BLaER1 treated with 17β-estradiol and CSF1 and Interleukin-3, amounts not matched to agents 10 nM and 100 nM (cell line): ENCODE results near the gene HS3ST3B1.

Experiments
- H3K27ac ChIP-seq, 11 experiments: shearing (Covaris generic); formaldehyde crosslinking; 2 replicates each; pipeline ENCODE4 v1.8.1; 2022
- H3K27me3 ChIP-seq, 11 experiments: shearing (Covaris generic); formaldehyde crosslinking; 2 replicates each; pipeline ENCODE4 v1.8.1; 2022
- H3K36me3 ChIP-seq, 11 experiments: shearing (Covaris generic); formaldehyde crosslinking; 2 replicates each; pipeline ENCODE4 v1.8.1; 2022
- H3K4me1 ChIP-seq, 10 experiments: shearing (Covaris generic); formaldehyde crosslinking; 2 replicates each; pipeline ENCODE4 v1.8.1; 2022
- H3K4me2 ChIP-seq, 11 experiments: shearing (Covaris generic); formaldehyde crosslinking; 2 replicates each; pipeline ENCODE4 v1.8.1; 2022
- H3K4me3 ChIP-seq, 10 experiments: shearing (Covaris generic); formaldehyde crosslinking; 2 replicates each; pipeline ENCODE4 v1.8.1; 2022
- H3K9ac ChIP-seq, 11 experiments: shearing (Covaris generic); formaldehyde crosslinking; 2 replicates each; pipeline ENCODE4 v1.8.1; 2022
- H3K9me3 ChIP-seq, 11 experiments: shearing (Covaris generic); formaldehyde crosslinking; replicated peaks in 1 of 11; 2 replicates each; pipeline ENCODE4 v1.8.1; 2022
- H4K20me1 ChIP-seq, 11 experiments: shearing (Covaris generic); formaldehyde crosslinking; 2 replicates each; pipeline ENCODE4 v1.8.1; 2022
- Cebpa-rat ChIP-seq, 11 experiments: shearing (Covaris generic); IDR thresholded peaks; 2 replicates each; pipeline ENCODE4 v1.8.1; 2022

Gene HS3ST3B1

DNA sequence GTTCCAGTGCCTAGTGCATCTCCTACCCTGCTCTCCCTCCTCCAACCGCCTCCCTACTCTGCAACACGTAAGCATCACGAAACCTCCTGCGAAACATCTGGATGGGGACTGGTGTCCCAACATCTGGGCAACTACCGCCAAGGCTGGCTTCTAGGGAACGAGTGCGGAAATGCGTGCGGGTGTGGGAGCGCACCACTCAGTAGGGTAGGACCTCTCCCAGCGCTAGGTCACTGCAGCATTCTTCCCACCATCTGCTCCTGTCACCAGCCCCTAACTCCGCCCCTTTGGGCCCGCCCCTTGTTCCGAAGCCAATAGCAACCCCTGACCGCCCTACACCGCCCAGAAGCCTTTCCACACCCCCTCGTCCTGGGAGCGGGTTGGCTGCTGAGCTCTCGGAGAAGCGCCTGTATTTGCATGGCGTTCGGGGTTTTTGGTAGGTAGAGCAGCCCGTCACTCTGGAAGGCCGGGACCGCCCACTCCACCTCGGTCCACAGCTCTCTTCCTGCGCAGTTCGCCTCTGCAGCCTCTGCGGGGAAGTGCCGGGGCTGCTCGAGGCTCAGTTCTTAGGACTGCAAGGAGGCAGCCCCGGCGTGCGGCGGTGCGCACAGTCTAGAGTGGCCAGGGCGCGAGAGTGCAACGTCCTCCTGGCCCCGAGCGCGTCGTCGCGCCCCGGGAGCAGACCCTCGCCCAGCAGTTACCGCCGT, at the start of gene HS3ST3B1:
HS3ST3B1 (plus strand) TSS at position 507 of the 704 bp plus-strand sequence. CDS start 438 bp downstream, outside the sequence.
- TF ChIP-seq Cebpa-rat (IDR thresholded peaks at IDR 0.05): no peak
- Histone ChIP-seq H3K4me1 (peaks cover 36 to 74% (median 71%) of the 10 kb centered on the region in 10 experiments), H3K9ac (peak within 1 kb of the TSS; percentile 80 to 99 (median 96)), H3K4me3 (peak within 1 kb of the TSS; percentile 75 to 99 (median 93)), H3K4me2 (peak within 1 kb of the TSS; percentile 91 to 98 (median 97)), H3K27me3 (peaks cover 0 to 49% (median 0%) of the 10 kb centered on the region in 11 experiments; a peak in 9 of 22 replicates), H4K20me1 (peaks cover 0 to 45% (median 36%) of the 10 kb centered on the region in 11 experiments; a peak in 19 of 22 replicates), H3K36me3 (peaks cover 0 to 15% (median 0%) of the 10 kb centered on the region in 11 experiments; a peak in 6 of 22 replicates), H3K9me3 (no peaks in the 10 kb centered on the region), H3K27ac (peak within 1 kb of the TSS; percentile 52 to 98 (median 93); a peak in 21 of 22 replicates)

DNA sequence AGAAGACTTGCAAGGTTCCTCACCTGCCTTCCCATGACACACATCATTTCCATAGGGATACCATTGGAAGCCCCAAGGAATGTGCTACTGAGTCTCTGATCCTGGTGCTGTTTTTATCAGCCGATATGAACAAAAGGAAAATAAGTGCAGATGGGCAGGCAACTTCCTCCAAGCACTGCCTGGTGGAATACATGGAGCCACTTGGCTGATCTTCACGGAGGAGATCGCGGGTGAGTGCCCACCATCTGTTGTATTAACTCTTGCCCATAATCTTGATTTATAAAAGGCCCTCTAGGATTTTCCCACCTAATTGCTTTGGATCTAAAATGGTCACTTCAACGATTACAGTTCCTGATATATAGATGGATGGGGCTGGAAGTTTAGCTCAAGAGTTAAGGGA, 39.5 kb upstream of the HS3ST3B1 start:
- no peaks in the 10 kb centered on the region for H3K27me3 ChIP-seq
- no peaks in the 10 kb centered on the region for H3K4me1 ChIP-seq
- H3K4me2 ChIP-seq: no peak overlapping the region
- peaks cover 0 to 12% (median 4%) of the 10 kb centered on the region in 11 experiments; a peak in 6 of 22 replicates for H3K9me3 ChIP-seq
- no peak for TF ChIP-seq Cebpa-rat (IDR thresholded peaks at IDR 0.05)
- H4K20me1 ChIP-seq: no peaks in the 10 kb centered on the region
- H3K9ac ChIP-seq: no peak overlapping the region
- no peak overlapping the region for H3K27ac ChIP-seq
- H3K4me3 ChIP-seq: no peak overlapping the region
- H3K36me3 ChIP-seq: no peaks in the 10 kb centered on the region

DNA sequence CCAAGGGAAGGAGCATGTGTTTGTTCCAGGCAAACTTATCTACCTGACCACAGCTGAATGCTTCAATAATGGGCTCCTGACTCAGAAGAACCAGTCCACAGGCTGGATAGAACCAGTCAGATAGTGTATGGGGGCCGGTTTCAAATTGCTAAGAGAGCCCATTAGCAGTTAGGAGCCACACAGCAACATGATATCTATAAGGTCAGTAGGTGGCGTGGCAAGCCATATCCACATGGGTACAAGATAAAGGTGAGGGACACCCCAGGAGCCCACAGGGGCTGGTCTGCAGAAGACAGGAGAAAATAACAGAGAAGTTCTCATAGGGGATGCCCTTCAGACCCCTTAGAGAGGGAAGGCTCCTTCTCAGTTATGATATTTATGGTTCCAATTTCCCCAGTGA, 32.6 kb upstream of the HS3ST3B1 start:
- no peaks in the 10 kb centered on the region for H3K36me3 ChIP-seq
- no peaks in the 10 kb centered on the region for H3K27me3 ChIP-seq
- H3K4me3 ChIP-seq: no peak overlapping the region
- H3K9ac ChIP-seq: no peak overlapping the region
- no peak overlapping the region for H3K4me2 ChIP-seq
- H3K4me1 ChIP-seq: no peaks in the 10 kb centered on the region; a peak in 1 of 20 replicates
- H4K20me1 ChIP-seq: no peaks in the 10 kb centered on the region
- TF ChIP-seq Cebpa-rat (IDR thresholded peaks at IDR 0.05): no peak
- H3K9me3 ChIP-seq: peaks cover 0 to 12% (median 0%) of the 10 kb centered on the region in 11 experiments; a peak in 5 of 22 replicates
- no peak overlapping the region for H3K27ac ChIP-seq

DNA sequence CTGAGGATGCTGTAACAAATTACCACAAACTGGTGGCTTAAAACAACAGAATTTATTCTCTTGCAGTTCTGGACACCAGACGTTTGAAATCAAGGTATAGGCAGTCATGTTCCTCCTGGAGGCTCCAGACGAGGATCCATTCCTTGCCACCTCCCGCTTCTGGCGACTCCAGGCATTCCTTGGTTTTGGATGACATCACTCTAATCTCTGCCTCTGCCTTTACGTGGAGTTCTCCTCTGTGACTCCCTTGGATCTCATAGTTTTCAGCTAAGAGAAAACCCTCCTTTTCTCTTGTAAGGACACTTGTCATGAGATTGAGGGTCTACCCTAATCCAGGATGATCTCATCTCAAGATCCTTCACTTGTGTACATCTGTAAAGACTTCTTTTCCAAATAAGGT, 31.4 kb upstream of the HS3ST3B1 start:
- no peak overlapping the region for H3K4me3 ChIP-seq

DNA sequence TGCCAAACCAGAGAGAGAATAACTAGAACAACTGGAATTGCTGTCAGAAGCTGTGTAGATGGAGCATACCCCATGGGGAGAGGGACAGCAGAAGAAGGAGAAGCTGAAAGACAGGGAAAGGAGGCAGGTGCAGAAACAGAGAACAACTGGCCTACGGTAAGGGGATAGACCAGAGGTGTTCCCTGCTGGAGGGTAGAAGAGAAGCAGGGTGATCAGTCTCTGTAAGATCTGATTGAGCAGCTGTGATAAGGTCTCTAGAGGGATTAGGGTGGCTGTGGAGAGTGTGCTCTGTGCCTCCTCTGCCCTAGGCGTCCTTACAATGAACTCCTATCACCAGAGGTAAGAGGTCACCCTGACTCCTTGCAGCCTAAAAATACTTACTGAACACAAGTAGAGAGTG, 30.4 kb upstream of the HS3ST3B1 start:
- Histone ChIP-seq H3K4me3 (no peak overlapping the region), H3K9ac (no peak overlapping the region), H4K20me1 (no peaks in the 10 kb centered on the region), H3K9me3 (peaks cover 0 to 25% (median 8%) of the 10 kb centered on the region in 11 experiments; a peak in 14 of 22 replicates), H3K27me3 (no peaks in the 10 kb centered on the region), H3K27ac (no peak overlapping the region), H3K4me2 (no peak overlapping the region), H3K36me3 (no peaks in the 10 kb centered on the region), H3K4me1 (no peaks in the 10 kb centered on the region; a peak in 1 of 20 replicates)
- no peak for TF ChIP-seq Cebpa-rat (IDR thresholded peaks at IDR 0.05)

More for the DNA sequence above, 31.4 kb upstream of the HS3ST3B1 start:
- Histone ChIP-seq H3K36me3 (no peaks in the 10 kb centered on the region), H4K20me1 (no peaks in the 10 kb centered on the region), H3K9ac (no peak overlapping the region), H3K4me1 (no peaks in the 10 kb centered on the region; a peak in 1 of 20 replicates), H3K27ac (no peak overlapping the region), H3K9me3 (peaks cover 0 to 16% (median 4%) of the 10 kb centered on the region in 11 experiments; a peak in 10 of 22 replicates), H3K4me2 (no peak overlapping the region), H3K27me3 (no peaks in the 10 kb centered on the region)
- TF ChIP-seq Cebpa-rat (IDR thresholded peaks at IDR 0.05): no peak

DNA sequence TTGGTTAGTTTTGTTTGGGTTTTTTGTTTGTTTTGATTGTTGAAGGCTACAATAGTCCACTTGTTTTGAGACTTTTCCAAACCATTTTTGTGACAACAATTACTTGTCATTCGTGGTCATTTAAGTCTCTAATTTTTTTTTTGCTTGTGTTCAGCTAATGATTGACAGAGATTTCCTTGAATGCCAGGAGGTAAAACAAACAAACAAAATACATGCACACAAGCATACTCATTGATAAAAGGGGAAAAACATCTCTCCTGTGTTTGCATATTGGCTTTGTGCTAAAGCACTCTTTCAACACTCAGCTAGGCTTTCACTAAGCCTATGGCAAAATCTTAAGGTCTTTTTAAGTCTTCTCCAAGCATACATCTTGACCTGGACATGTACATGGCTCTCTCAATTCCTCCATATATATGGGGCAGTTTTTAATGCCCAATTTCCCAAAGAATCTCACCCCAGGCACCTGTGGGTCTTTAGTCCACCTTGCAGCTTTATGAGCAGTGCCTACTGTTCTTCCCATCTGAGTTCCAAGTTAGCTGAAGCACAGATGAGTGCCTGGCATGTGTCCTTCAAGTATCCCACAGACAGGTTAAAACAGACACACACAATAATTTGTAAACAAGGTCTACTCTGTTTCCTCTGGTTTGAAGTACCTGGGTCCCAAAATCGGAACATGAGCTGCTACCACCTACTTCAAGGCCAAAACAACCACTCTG, 24.2 kb upstream of the HS3ST3B1 start:
- H3K4me1 ChIP-seq: peaks cover 0 to 10% (median 8%) of the 10 kb centered on the region in 10 experiments; a peak in 11 of 20 replicates
- no peaks in the 10 kb centered on the region for H3K27me3 ChIP-seq
- no peak overlapping the region for H3K9ac ChIP-seq
- no peak overlapping the region for H3K4me2 ChIP-seq
- H3K9me3 ChIP-seq: peaks cover 5 to 29% (median 13%) of the 10 kb centered on the region in 11 experiments; a peak in 15 of 22 replicates
- no peak overlapping the region for H3K4me3 ChIP-seq
- H4K20me1 ChIP-seq: no peaks in the 10 kb centered on the region
- H3K27ac ChIP-seq: no peak overlapping the region
- no peak for TF ChIP-seq Cebpa-rat (IDR thresholded peaks at IDR 0.05)
- no peaks in the 10 kb centered on the region for H3K36me3 ChIP-seq

DNA sequence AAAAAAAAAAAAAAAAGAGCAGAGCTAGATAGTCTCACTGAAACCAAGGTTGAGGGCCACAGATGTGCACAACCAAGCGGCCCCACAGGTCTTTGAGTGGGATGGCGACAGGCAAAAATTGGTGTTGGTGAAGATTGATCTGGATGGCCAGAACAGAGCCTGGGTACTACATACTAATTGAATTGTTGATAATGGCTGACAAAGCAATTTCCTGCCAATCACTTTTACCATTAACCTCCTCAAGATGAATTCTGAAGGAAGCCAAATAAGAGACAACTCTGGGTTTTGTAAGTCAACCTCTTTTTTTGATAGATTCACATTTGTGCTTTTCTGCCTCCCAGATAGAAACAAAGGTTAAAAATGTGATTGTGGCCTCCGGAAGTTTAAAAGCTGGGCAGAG, 19.4 kb upstream of the HS3ST3B1 start:
- H3K4me3 ChIP-seq: no peak overlapping the region
- no peaks in the 10 kb centered on the region for H3K36me3 ChIP-seq
- no peak overlapping the region for H3K4me2 ChIP-seq
- no peaks in the 10 kb centered on the region for H3K27me3 ChIP-seq
- peaks cover 0 to 10% (median 8%) of the 10 kb centered on the region in 10 experiments; a peak in 11 of 20 replicates for H3K4me1 ChIP-seq
- peaks cover 0 to 10% (median 0%) of the 10 kb centered on the region in 11 experiments; a peak in 1 of 22 replicates for H3K9me3 ChIP-seq
- H3K9ac ChIP-seq: no peak overlapping the region
- no peaks in the 10 kb centered on the region for H4K20me1 ChIP-seq
- TF ChIP-seq Cebpa-rat (IDR thresholded peaks at IDR 0.05): no peak
- no peak overlapping the region for H3K27ac ChIP-seq

DNA sequence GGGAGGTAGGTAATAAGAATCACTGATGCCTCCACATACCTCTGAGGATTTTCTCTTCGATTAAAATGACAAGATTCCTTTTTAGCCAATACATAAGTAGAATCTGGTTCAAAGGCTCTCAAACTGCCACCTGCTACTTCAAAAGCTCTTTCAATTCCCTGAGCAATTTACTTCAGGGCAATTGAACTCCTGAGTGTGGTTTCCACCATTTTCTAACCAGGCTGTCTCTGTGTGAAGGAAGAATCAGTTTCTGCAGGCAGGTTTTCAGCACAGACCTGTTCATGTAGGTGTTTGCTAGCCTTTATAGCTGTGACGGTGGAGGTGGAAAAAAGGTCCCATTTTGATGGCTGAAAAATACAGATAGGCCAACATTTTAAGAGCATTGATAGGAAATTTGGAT, 18.2 kb upstream of the HS3ST3B1 start:
- H3K4me2 ChIP-seq: no peak overlapping the region
- peaks cover 0 to 10% (median 8%) of the 10 kb centered on the region in 10 experiments; a peak in 11 of 20 replicates for H3K4me1 ChIP-seq
- no peaks in the 10 kb centered on the region for H4K20me1 ChIP-seq
- peaks cover 0 to 6% (median 0%) of the 10 kb centered on the region in 11 experiments; a peak in 1 of 22 replicates for H3K9me3 ChIP-seq
- no peak for TF ChIP-seq Cebpa-rat (IDR thresholded peaks at IDR 0.05)
- no peak overlapping the region for H3K4me3 ChIP-seq
- H3K36me3 ChIP-seq: no peaks in the 10 kb centered on the region
- H3K9ac ChIP-seq: no peak overlapping the region
- H3K27ac ChIP-seq: no peak overlapping the region
- no peaks in the 10 kb centered on the region for H3K27me3 ChIP-seq

DNA sequence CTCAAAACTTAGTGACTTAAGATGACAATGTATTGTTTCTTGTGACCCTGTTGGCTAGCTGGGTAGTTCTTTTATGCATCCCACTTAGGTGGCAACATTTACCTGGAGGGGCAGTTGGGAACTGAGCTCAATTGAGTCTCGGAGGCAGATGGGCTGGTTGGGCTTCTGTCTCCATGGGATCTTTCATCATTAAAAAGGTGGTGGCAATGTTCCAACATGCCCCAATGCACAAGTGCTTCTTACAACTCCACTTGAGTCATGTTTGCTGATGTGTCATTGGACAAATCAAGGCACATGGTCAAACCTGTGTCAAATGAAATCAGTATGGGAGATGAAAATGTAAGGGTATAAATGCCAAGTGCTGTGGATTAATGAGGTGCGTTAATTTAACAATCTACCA, 11.7 kb upstream of the HS3ST3B1 start:
- Histone ChIP-seq H3K4me2 (no peak overlapping the region), H4K20me1 (no peaks in the 10 kb centered on the region), H3K4me3 (no peak overlapping the region), H3K9ac (no peak overlapping the region), H3K27me3 (no peaks in the 10 kb centered on the region), H3K36me3 (no peaks in the 10 kb centered on the region), H3K4me1 (no peaks in the 10 kb centered on the region), H3K9me3 (peaks cover 4 to 14% (median 9%) of the 10 kb centered on the region in 11 experiments; a peak in 8 of 22 replicates), H3K27ac (no peak overlapping the region)
- TF ChIP-seq Cebpa-rat (IDR thresholded peaks at IDR 0.05): no peak
